Neural cell (in vitro differentiated cells): Measurements from ENCODE around the gene RAB11FIP4. TPM values are rescaled to one million over a fixed set of nuclear protein-coding genes. Genes with fewer than 3 reads are reported as not detected.

ENCODE experiments used
- H2AFZ ChIP-seq: fragments of 200-600, 300-800 bp; sonication (generic), shearing (Covaris generic); 2 replicates; pipeline ENCODE4 v1.6.0; 2014; ENCODE audit warnings: low read depth, mild to moderate bottlenecking, antibody characterized with exemption, low read length, moderate library complexity
- H3F3A ChIP-seq: fragments of 200-600 bp; shearing (Covaris generic); 2 replicates; pipeline ENCODE4 v1.6.1; 2016; ENCODE audit warnings: mild to moderate bottlenecking, moderate library complexity, mixed read lengths, antibody characterized with exemption, low read length; ENCODE audit not compliant: insufficient read depth, poor library complexity, severe bottlenecking
- H3K27ac ChIP-seq: fragments of 200-600, 300-800 bp; sonication (generic), shearing (Covaris generic); 2 replicates; pipeline ENCODE4 v1.5.1; 2014; ENCODE audit warnings: mild to moderate bottlenecking, low read length, moderate library complexity
- H3K27me3 ChIP-seq: fragments of 300-800, 200-600 bp; sonication (generic), shearing (Covaris generic); 2 replicates; pipeline ENCODE4 v1.6.0; 2014; ENCODE audit warnings: mild to moderate bottlenecking, low read depth, low read length, moderate library complexity; ENCODE audit not compliant: insufficient read depth
- H3K36me3 ChIP-seq: fragments of 300-800, 200-600 bp; sonication (generic), shearing (Covaris generic); 2 replicates; pipeline ENCODE4 v1.5.1; 2014; ENCODE audit warnings: mild to moderate bottlenecking, antibody characterized with exemption, low read length, moderate library complexity; ENCODE audit not compliant: insufficient read depth
- H3K4me2 ChIP-seq: fragments of 300-800, 200-600 bp; sonication (generic), shearing (Covaris generic); 2 replicates; pipeline ENCODE4 v1.6.0; 2014; ENCODE audit warnings: mild to moderate bottlenecking, low read length
- H3K4me3 ChIP-seq: fragments of 300-800, 200-600 bp; sonication (generic), shearing (Covaris generic); 2 replicates; pipeline ENCODE4 v1.5.1; 2014; ENCODE audit warnings: mild to moderate bottlenecking, low read length, moderate library complexity
- H3K79me2 ChIP-seq: fragments of 200-600 bp; shearing (Covaris generic); replicated peaks from 2 replicates; pipeline ENCODE4 v1.6.0; 2014; ENCODE audit warnings: mild to moderate bottlenecking, low read length, moderate library complexity; ENCODE audit not compliant: insufficient read depth
- H3K9ac ChIP-seq: fragments of 300-800, 200-600 bp; sonication (generic), shearing (Covaris generic); 2 replicates; pipeline ENCODE4 v1.6.1; 2016; ENCODE audit warnings: mild to moderate bottlenecking, low read length, mixed read lengths
- H3K9me2 ChIP-seq: fragments of 200-600 bp; shearing (Covaris generic); 2 replicates; pipeline ENCODE4 v1.6.1; 2016; ENCODE audit warnings: mild to moderate bottlenecking, low read length, mixed read lengths; ENCODE audit not compliant: insufficient read depth
- H3K9me3 ChIP-seq: fragments of 200-600, 300-800 bp; sonication (generic), shearing (Covaris generic); 2 replicates; pipeline ENCODE4 v1.6.1; 2016; ENCODE audit warnings: mild to moderate bottlenecking, mixed run types, low read length, moderate library complexity, mixed read lengths
- H4K20me1 ChIP-seq: fragments of 200-600 bp; shearing (Covaris generic); 2 replicates; pipeline ENCODE4 v1.6.1; 2016; ENCODE audit warnings: mild to moderate bottlenecking, mixed run types; ENCODE audit not compliant: insufficient read depth
- CTCF ChIP-seq: fragments of 450-650 bp; IDR thresholded peaks from 2 replicates; pipeline ENCODE4 v1.5.1; 2014; ENCODE audit warnings: antibody characterized with exemption, mild to moderate bottlenecking, moderate library complexity; ENCODE audit not compliant: poor library complexity, severe bottlenecking
- EP300 ChIP-seq: fragments of 450-650 bp; conservative IDR thresholded peaks from 2 replicates; pipeline ENCODE4 v1.6.1; 2014; ENCODE audit warnings: antibody characterized with exemption, mild to moderate bottlenecking, moderate library complexity; ENCODE audit not compliant: poor library complexity, severe bottlenecking
- EZH2 ChIP-seq: fragments of 200-600, 300-800 bp; shearing (Covaris generic), sonication (generic); IDR thresholded peaks from 2 replicates; pipeline ENCODE4 v1.6.1; 2014; ENCODE audit warnings: antibody characterized with exemption, low read length, borderline replicate concordance, mild to moderate bottlenecking; ENCODE audit not compliant: insufficient read depth, poor library complexity, severe bottlenecking
- MXI1 ChIP-seq: fragments of 450-650 bp; conservative IDR thresholded peaks from 2 replicates; pipeline ENCODE4 v1.6.1; 2014; ENCODE audit warnings: antibody characterized with exemption, mild to moderate bottlenecking; ENCODE audit not compliant: poor library complexity, severe bottlenecking
- POLR2AphosphoS5 ChIP-seq: IDR thresholded peaks from 2 replicates; pipeline ENCODE4 v1.6.1; 2012
- RAD21 ChIP-seq: fragments of 450-650 bp; conservative IDR thresholded peaks from 2 replicates; pipeline ENCODE4 v1.6.1; 2014; ENCODE audit warnings: antibody characterized with exemption, mild to moderate bottlenecking, moderate library complexity
- SMC3 ChIP-seq: fragments of 450-650 bp; conservative IDR thresholded peaks from 2 replicates; pipeline ENCODE4 v1.6.1; 2014; ENCODE audit warnings: antibody characterized with exemption, mild to moderate bottlenecking, moderate library complexity; ENCODE audit not compliant: poor library complexity
- TAF1 ChIP-seq: IDR thresholded peaks from 2 replicates; pipeline ENCODE4 v1.6.1; 2012; ENCODE audit warnings: low read depth
- polyA plus RNA-seq: library from polyadenylated mRNA; depleted of rRNA; stranded (reverse); fragments of >200 nt; gene quantifications from 2 replicates; pipeline ENCODE4 v1.2.3, GENCODE V29; 2014
- TF ChIP-seq, protein P1 (sequence below): IDR thresholded peaks from 2 replicates; pipeline ENCODE4 v1.6.1; 2012; ENCODE audit warnings: borderline replicate concordance

Gene RAB11FIP4
- polyA plus RNA-seq, 1 donor from 2014 or later = 14.4 TPM

DNA sequence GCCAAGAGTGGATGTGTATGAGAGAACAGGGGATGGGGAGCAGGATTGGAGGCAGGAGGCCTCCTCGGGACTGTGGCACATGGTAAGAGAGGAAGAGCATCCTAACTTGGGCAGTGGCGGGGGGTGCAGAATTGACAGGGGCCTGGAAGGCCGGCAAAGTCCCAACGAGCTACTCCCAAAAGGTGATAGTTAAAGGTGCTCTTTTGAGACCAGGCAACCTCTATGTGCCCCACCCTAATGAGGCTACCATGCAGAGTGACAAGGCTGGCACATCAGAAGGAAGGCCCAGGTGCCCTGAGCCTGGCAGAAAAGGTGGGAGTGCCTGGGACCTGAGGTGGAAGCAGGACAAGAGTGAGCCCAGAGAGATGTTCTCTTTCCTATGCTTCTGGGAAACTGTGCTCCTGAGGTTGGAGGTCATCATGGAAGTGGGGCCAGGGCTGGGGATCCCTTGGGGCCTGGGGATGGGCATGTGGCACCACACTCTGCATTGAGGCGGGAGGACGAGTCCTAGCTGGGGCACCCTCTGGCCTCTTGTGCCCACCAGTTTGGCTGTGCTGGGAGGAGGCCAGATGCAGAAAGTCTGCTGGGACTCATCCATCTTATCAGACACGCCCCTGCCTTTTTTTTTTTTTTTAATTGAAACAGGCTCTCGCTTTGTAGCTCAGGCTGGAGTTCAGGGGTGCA lies 5.9 kb downstream of the RAB11FIP4 start:
- H2AFZ ChIP-seq = no peak overlapping the region
- H3K9ac ChIP-seq = no peak overlapping the region
- TF ChIP-seq EZH2 (no peak), RAD21 (no peak)
- no peaks in the 10 kb centered on the region for H3K79me2 ChIP-seq
- H3F3A ChIP-seq = no peaks in the 10 kb centered on the region
- no peak overlapping the region for H3K4me2 ChIP-seq
- H3K36me3 ChIP-seq = no peaks in the 10 kb centered on the region
- no peak overlapping the region for H3K4me3 ChIP-seq
- no peak overlapping the region for H3K27ac ChIP-seq
- no peaks in the 10 kb centered on the region for H3K9me2 ChIP-seq
- H4K20me1 ChIP-seq = no peaks in the 10 kb centered on the region
- H3K27me3 ChIP-seq = peaks cover 9% of the 10 kb centered on the region
- H3K9me3 ChIP-seq = no peaks in the 10 kb centered on the region

DNA sequence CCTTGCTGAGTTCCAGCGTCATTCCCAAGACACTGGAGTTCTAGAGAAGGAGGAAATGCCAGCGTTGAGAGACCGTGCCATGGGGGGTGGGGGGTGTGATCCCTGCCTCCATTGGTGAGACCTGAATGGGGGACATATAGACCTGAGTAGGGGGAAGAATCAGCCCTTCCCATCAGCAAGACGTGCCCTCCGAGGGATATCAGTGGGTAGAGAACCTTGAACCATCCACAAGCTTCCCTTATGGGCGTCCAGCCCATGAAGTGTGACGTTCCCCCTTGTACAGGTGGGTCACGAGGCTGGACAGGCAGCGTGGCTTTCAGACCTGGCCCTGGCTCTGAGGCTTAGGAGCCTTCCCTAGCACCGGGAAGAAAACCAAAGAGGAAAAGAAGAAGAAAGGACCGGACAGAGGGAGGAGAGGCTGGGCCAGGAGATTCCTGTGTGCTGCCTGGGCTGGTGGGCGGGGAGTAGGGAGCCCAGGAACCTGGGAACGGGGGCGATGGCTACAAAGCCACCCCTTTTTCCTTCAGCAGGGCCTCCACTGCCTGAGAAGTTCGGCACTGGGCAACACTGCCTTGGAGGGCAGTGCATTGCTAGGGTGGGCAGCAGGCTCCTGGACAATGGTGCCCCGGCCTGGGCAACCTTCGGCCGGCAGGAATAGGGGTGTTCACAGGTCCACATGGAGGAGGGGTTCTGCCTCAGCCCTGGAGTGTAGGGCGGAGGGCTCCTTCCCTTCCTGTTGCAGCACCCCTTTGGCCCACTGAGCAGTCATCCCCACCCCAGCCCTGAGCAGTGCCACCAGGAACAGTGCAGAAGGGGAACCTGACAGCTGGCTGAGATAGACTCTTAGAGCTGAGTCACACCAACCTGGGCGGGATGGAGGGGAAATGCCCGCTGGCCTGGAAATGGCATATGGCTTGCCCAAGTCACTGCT lies 7.2 kb downstream of the RAB11FIP4 start:
- Histone ChIP-seq H3K4me2 (no peak overlapping the region), H3K27me3 (no peaks in the 10 kb centered on the region), H3K27ac (no peak overlapping the region), H3K9me3 (no peaks in the 10 kb centered on the region), H3K9me2 (no peaks in the 10 kb centered on the region), H3K4me3 (no peak overlapping the region), H3K36me3 (no peaks in the 10 kb centered on the region), H3F3A (no peaks in the 10 kb centered on the region), H3K9ac (no peak overlapping the region), H2AFZ (no peak overlapping the region), H3K79me2 (no peaks in the 10 kb centered on the region), H4K20me1 (no peaks in the 10 kb centered on the region)
- TF ChIP-seq POLR2AphosphoS5 (no peak), EP300 (no peak), CTCF (no peak), MXI1 (no peak), SMC3 (no peak), TAF1 (no peak), RAD21 (no peak)
- TF ChIP-seq, protein P1, sequence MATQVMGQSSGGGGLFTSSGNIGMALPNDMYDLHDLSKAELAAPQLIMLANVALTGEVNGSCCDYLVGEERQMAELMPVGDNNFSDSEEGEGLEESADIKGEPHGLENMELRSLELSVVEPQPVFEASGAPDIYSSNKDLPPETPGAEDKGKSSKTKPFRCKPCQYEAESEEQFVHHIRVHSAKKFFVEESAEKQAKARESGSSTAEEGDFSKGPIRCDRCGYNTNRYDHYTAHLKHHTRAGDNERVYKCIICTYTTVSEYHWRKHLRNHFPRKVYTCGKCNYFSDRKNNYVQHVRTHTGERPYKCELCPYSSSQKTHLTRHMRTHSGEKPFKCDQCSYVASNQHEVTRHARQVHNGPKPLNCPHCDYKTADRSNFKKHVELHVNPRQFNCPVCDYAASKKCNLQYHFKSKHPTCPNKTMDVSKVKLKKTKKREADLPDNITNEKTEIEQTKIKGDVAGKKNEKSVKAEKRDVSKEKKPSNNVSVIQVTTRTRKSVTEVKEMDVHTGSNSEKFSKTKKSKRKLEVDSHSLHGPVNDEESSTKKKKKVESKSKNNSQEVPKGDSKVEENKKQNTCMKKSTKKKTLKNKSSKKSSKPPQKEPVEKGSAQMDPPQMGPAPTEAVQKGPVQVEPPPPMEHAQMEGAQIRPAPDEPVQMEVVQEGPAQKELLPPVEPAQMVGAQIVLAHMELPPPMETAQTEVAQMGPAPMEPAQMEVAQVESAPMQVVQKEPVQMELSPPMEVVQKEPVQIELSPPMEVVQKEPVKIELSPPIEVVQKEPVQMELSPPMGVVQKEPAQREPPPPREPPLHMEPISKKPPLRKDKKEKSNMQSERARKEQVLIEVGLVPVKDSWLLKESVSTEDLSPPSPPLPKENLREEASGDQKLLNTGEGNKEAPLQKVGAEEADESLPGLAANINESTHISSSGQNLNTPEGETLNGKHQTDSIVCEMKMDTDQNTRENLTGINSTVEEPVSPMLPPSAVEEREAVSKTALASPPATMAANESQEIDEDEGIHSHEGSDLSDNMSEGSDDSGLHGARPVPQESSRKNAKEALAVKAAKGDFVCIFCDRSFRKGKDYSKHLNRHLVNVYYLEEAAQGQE = no peak
